ENCODE results near the gene KIAA0825. TPM values are rescaled to one million over a fixed set of nuclear protein-coding genes. Genes with fewer than 3 reads are reported as not detected.
A peak's percentile ranks its signal among the peaks of the same experiment; 100 is the strongest.

Gene KIAA0825
- polyA plus RNA-seq, 2 donors, result 0.29 to 0.38 TPM

- WGBS, 2 donors, result 80 to 81% methylated on average over 4 of the region's 4 CpGs
- Histone ChIP-seq H3K27me3 (ENCODE audit: control insufficient read depth in 1 of 2, insufficient read depth in 2 of 2, low read length in 2 of 2) (no peaks in the 10 kb centered on the region), H3K36me3 (ENCODE audit: control insufficient read depth in 2 of 2, insufficient read depth in 2 of 2, low read length in 1 of 2) (no peaks in the 10 kb centered on the region), H3K4me1 (ENCODE audit: control insufficient read depth in 2 of 2, insufficient read depth in 2 of 2, low read length in 1 of 2) (no peaks in the 10 kb centered on the region), H3K27ac (ENCODE audit: low read depth in 2 of 2, low read length in 1 of 2) (no peak overlapping the region), H3K4me3 (ENCODE audit: low read depth in 1 of 2, low read length in 2 of 2) (no peak overlapping the region), H3K9me3 (ENCODE audit: control insufficient read depth in 2 of 2, insufficient read depth in 1 of 2, low read depth in 1 of 2, low read length in 1 of 2) (no peaks in the 10 kb centered on the region)
Measured at GRCh38 chr5:94461131-94461530, 157.3 kb downstream of the KIAA0825 start.

GRCh38 chr5:94459915-94460314 lies 158.5 kb downstream of the KIAA0825 start:
- Histone ChIP-seq H3K9me3 (ENCODE audit: control insufficient read depth in 2 of 2, insufficient read depth in 1 of 2, low read depth in 1 of 2, low read length in 1 of 2) (no peaks in the 10 kb centered on the region), H3K27ac (ENCODE audit: low read depth in 2 of 2, low read length in 1 of 2) (no peak overlapping the region), H3K36me3 (ENCODE audit: control insufficient read depth in 2 of 2, insufficient read depth in 2 of 2, low read length in 1 of 2) (no peaks in the 10 kb centered on the region), H3K27me3 (ENCODE audit: control insufficient read depth in 1 of 2, insufficient read depth in 2 of 2, low read length in 2 of 2) (no peaks in the 10 kb centered on the region), H3K4me1 (ENCODE audit: control insufficient read depth in 2 of 2, insufficient read depth in 2 of 2, low read length in 1 of 2) (no peaks in the 10 kb centered on the region), H3K4me3 (ENCODE audit: low read depth in 1 of 2, low read length in 2 of 2) (no peak overlapping the region)

GRCh38 chr5:94457788-94458187 lies 160.6 kb downstream of the KIAA0825 start:
- Histone ChIP-seq H3K4me1 (ENCODE audit: control insufficient read depth in 2 of 2, insufficient read depth in 2 of 2, low read length in 1 of 2) (no peaks in the 10 kb centered on the region), H3K36me3 (ENCODE audit: control insufficient read depth in 2 of 2, insufficient read depth in 2 of 2, low read length in 1 of 2) (no peaks in the 10 kb centered on the region), H3K27ac (ENCODE audit: low read depth in 2 of 2, low read length in 1 of 2) (no peak overlapping the region), H3K9me3 (ENCODE audit: control insufficient read depth in 2 of 2, insufficient read depth in 1 of 2, low read depth in 1 of 2, low read length in 1 of 2) (no peaks in the 10 kb centered on the region), H3K4me3 (ENCODE audit: low read depth in 1 of 2, low read length in 2 of 2) (no peak overlapping the region), H3K27me3 (ENCODE audit: control insufficient read depth in 1 of 2, insufficient read depth in 2 of 2, low read length in 2 of 2) (no peaks in the 10 kb centered on the region)
- WGBS, 2 donors, result 94 to 96% methylated on average over 4 of the region's 4 CpGs

- no peaks in the 10 kb centered on the region for H3K36me3 ChIP-seq (ENCODE audit: control insufficient read depth in 2 of 2, insufficient read depth in 2 of 2, low read length in 1 of 2)
- H3K9me3 ChIP-seq (ENCODE audit: control insufficient read depth in 2 of 2, insufficient read depth in 1 of 2, low read depth in 1 of 2, low read length in 1 of 2), result no peaks in the 10 kb centered on the region
- H3K27me3 ChIP-seq (ENCODE audit: control insufficient read depth in 1 of 2, insufficient read depth in 2 of 2, low read length in 2 of 2), result no peaks in the 10 kb centered on the region
- WGBS, 2 donors, result 58 to 88% methylated on average over 2 of the region's 2 CpGs
- H3K4me1 ChIP-seq (ENCODE audit: control insufficient read depth in 2 of 2, insufficient read depth in 2 of 2, low read length in 1 of 2), result no peaks in the 10 kb centered on the region
- no peak overlapping the region for H3K4me3 ChIP-seq (ENCODE audit: low read depth in 1 of 2, low read length in 2 of 2)
- H3K27ac ChIP-seq (ENCODE audit: low read depth in 2 of 2, low read length in 1 of 2), result no peak overlapping the region
Measured at GRCh38 chr5:94445726-94446125, 172.7 kb downstream of the KIAA0825 start.

GRCh38 chr5:94442991-94443390 lies 175.4 kb downstream of the KIAA0825 start:
- no peaks in the 10 kb centered on the region for H3K36me3 ChIP-seq (ENCODE audit: control insufficient read depth in 2 of 2, insufficient read depth in 2 of 2, low read length in 1 of 2)
- H3K27ac ChIP-seq (ENCODE audit: low read depth in 2 of 2, low read length in 1 of 2), result no peak overlapping the region
- 90 to 94% methylated on average over 2 of the region's 2 CpGs for WGBS, 2 donors
- no peaks in the 10 kb centered on the region for H3K4me1 ChIP-seq (ENCODE audit: control insufficient read depth in 2 of 2, insufficient read depth in 2 of 2, low read length in 1 of 2)
- H3K27me3 ChIP-seq (ENCODE audit: control insufficient read depth in 1 of 2, insufficient read depth in 2 of 2, low read length in 2 of 2), result no peaks in the 10 kb centered on the region
- no peaks in the 10 kb centered on the region for H3K9me3 ChIP-seq (ENCODE audit: control insufficient read depth in 2 of 2, insufficient read depth in 1 of 2, low read depth in 1 of 2, low read length in 1 of 2)
- H3K4me3 ChIP-seq (ENCODE audit: low read depth in 1 of 2, low read length in 2 of 2), result no peak overlapping the region

GRCh38 chr5:94442076-94442475 lies 176.3 kb downstream of the KIAA0825 start:
- H3K27ac ChIP-seq (ENCODE audit: low read depth in 2 of 2, low read length in 1 of 2), result no peak overlapping the region
- H3K27me3 ChIP-seq (ENCODE audit: control insufficient read depth in 1 of 2, insufficient read depth in 2 of 2, low read length in 2 of 2), result no peaks in the 10 kb centered on the region
- no peak overlapping the region for H3K4me3 ChIP-seq (ENCODE audit: low read depth in 1 of 2, low read length in 2 of 2)
- no peaks in the 10 kb centered on the region for H3K9me3 ChIP-seq (ENCODE audit: control insufficient read depth in 2 of 2, insufficient read depth in 1 of 2, low read depth in 1 of 2, low read length in 1 of 2)
- WGBS, 2 donors, result 88 to 90% methylated on average over 1 of the region's 1 CpG
- H3K4me1 ChIP-seq (ENCODE audit: control insufficient read depth in 2 of 2, insufficient read depth in 2 of 2, low read length in 1 of 2), result no peaks in the 10 kb centered on the region
- H3K36me3 ChIP-seq (ENCODE audit: control insufficient read depth in 2 of 2, insufficient read depth in 2 of 2, low read length in 1 of 2), result no peaks in the 10 kb centered on the region

GRCh38 chr5:94440015-94440414 lies 178.4 kb downstream of the KIAA0825 start:
- no peaks in the 10 kb centered on the region for H3K9me3 ChIP-seq (ENCODE audit: control insufficient read depth in 2 of 2, insufficient read depth in 1 of 2, low read depth in 1 of 2, low read length in 1 of 2)
- no peaks in the 10 kb centered on the region for H3K36me3 ChIP-seq (ENCODE audit: control insufficient read depth in 2 of 2, insufficient read depth in 2 of 2, low read length in 1 of 2)
- no peaks in the 10 kb centered on the region for H3K27me3 ChIP-seq (ENCODE audit: control insufficient read depth in 1 of 2, insufficient read depth in 2 of 2, low read length in 2 of 2)
- no peak overlapping the region for H3K27ac ChIP-seq (ENCODE audit: low read depth in 2 of 2, low read length in 1 of 2)
- H3K4me1 ChIP-seq (ENCODE audit: control insufficient read depth in 2 of 2, insufficient read depth in 2 of 2, low read length in 1 of 2), result no peaks in the 10 kb centered on the region
- 44 to 48% methylated on average over 3 of the region's 3 CpGs for WGBS, 2 donors
- no peak overlapping the region for H3K4me3 ChIP-seq (ENCODE audit: low read depth in 1 of 2, low read length in 2 of 2)

GRCh38 chr5:94433397-94434163 lies 184.8 kb downstream of the KIAA0825 start:
- no peaks in the 10 kb centered on the region for H3K4me1 ChIP-seq (ENCODE audit: control insufficient read depth in 2 of 2, insufficient read depth in 2 of 2, low read length in 1 of 2)
- 30 to 40% methylated on average over 2 of the region's 2 CpGs for WGBS, 2 donors
- H3K27ac ChIP-seq (ENCODE audit: low read depth in 2 of 2, low read length in 1 of 2), result peak overlapping the region in 1 of 2 donors; percentile 40
- H3K9me3 ChIP-seq (ENCODE audit: control insufficient read depth in 2 of 2, insufficient read depth in 1 of 2, low read depth in 1 of 2, low read length in 1 of 2), result no peaks in the 10 kb centered on the region
- no peak overlapping the region for H3K4me3 ChIP-seq (ENCODE audit: low read depth in 1 of 2, low read length in 2 of 2)
- no peaks in the 10 kb centered on the region for H3K36me3 ChIP-seq (ENCODE audit: control insufficient read depth in 2 of 2, insufficient read depth in 2 of 2, low read length in 1 of 2)
- no peaks in the 10 kb centered on the region for H3K27me3 ChIP-seq (ENCODE audit: control insufficient read depth in 1 of 2, insufficient read depth in 2 of 2, low read length in 2 of 2)

- H3K36me3 ChIP-seq (ENCODE audit: control insufficient read depth in 2 of 2, insufficient read depth in 2 of 2, low read length in 1 of 2), result no peaks in the 10 kb centered on the region
- H3K4me1 ChIP-seq (ENCODE audit: control insufficient read depth in 2 of 2, insufficient read depth in 2 of 2, low read length in 1 of 2), result no peaks in the 10 kb centered on the region
- H3K27ac ChIP-seq (ENCODE audit: low read depth in 2 of 2, low read length in 1 of 2), result no peak overlapping the region
- H3K27me3 ChIP-seq (ENCODE audit: control insufficient read depth in 1 of 2, insufficient read depth in 2 of 2, low read length in 2 of 2), result no peaks in the 10 kb centered on the region
- H3K9me3 ChIP-seq (ENCODE audit: control insufficient read depth in 2 of 2, insufficient read depth in 1 of 2, low read depth in 1 of 2, low read length in 1 of 2), result no peaks in the 10 kb centered on the region
- H3K4me3 ChIP-seq (ENCODE audit: low read depth in 1 of 2, low read length in 2 of 2), result no peak overlapping the region
Measured at GRCh38 chr5:94432499-94432898, 185.9 kb downstream of the KIAA0825 start.

- Histone ChIP-seq H3K4me3 (ENCODE audit: low read depth in 1 of 2, low read length in 2 of 2) (no peak overlapping the region), H3K9me3 (ENCODE audit: control insufficient read depth in 2 of 2, insufficient read depth in 1 of 2, low read depth in 1 of 2, low read length in 1 of 2) (no peaks in the 10 kb centered on the region), H3K4me1 (ENCODE audit: control insufficient read depth in 2 of 2, insufficient read depth in 2 of 2, low read length in 1 of 2) (no peaks in the 10 kb centered on the region), H3K36me3 (ENCODE audit: control insufficient read depth in 2 of 2, insufficient read depth in 2 of 2, low read length in 1 of 2) (no peaks in the 10 kb centered on the region), H3K27me3 (ENCODE audit: control insufficient read depth in 1 of 2, insufficient read depth in 2 of 2, low read length in 2 of 2) (no peaks in the 10 kb centered on the region), H3K27ac (ENCODE audit: low read depth in 2 of 2, low read length in 1 of 2) (no peak overlapping the region)
Measured at GRCh38 chr5:94431696-94432095, 186.7 kb downstream of the KIAA0825 start.

Measured in esophagus (tissue), 2 donors.